ENCODE data around the gene ACTR8.
A peak's percentile ranks its signal among the peaks of the same experiment; 100 is the strongest.

The ACTR8 gene

GRCh38 chr3:53849916-53850315, 32.0 kb downstream of the ACTR8 start:
- no peak overlapping the region for H3K4me3 ChIP-seq (ENCODE audit: low read depth, low read length)
- no peak for TF ChIP-seq CTCF (IDR thresholded peaks at IDR 0.05; ENCODE audit: borderline replicate concordance, insufficient read depth, low read depth, low read length)

GRCh38 chr3:53846851-53847155, 35.1 kb downstream of the ACTR8 start:
- peak overlapping the region; percentile 66 for H3K4me3 ChIP-seq (ENCODE audit: low read depth, low read length)
- no peak for TF ChIP-seq CTCF (IDR thresholded peaks at IDR 0.05; ENCODE audit: borderline replicate concordance, insufficient read depth, low read depth, low read length)

GRCh38 chr3:53846134-53846850, 35.7 kb downstream of the ACTR8 start, which contains the start of the genes CHDH and IL17RB:
TSS of gene CHDH (minus strand) at chr3:53846419. CDS start at chr3:53824008, 22,411 bp downstream.
TSS of gene IL17RB (plus strand) at chr3:53846568. CDS start at chr3:53846589, 21 bp downstream.
- peak within 1 kb of the TSS; percentile 66 for H3K4me3 ChIP-seq (ENCODE audit: low read depth, low read length)
- TF ChIP-seq CTCF (IDR thresholded peaks at IDR 0.05; ENCODE audit: borderline replicate concordance, insufficient read depth, low read depth, low read length), result no peak

GRCh38 chr3:53845881-53846133, 36.1 kb downstream of the ACTR8 start:
- H3K4me3 ChIP-seq (ENCODE audit: low read depth, low read length), result peak overlapping the region; percentile 66
- TF ChIP-seq CTCF (IDR thresholded peaks at IDR 0.05; ENCODE audit: borderline replicate concordance, insufficient read depth, low read depth, low read length), result no peak

GRCh38 chr3:53845103-53845880, 36.7 kb downstream of the ACTR8 start:
- TF ChIP-seq CTCF (IDR thresholded peaks at IDR 0.05; ENCODE audit: borderline replicate concordance, insufficient read depth, low read depth, low read length), result peak; percentile 38; the same call in 1 of the 2 replicates
- peak overlapping the region; percentile 66 for H3K4me3 ChIP-seq (ENCODE audit: low read depth, low read length)

GRCh38 chr3:53844262-53845102, 37.5 kb downstream of the ACTR8 start:
- no peak for TF ChIP-seq CTCF (IDR thresholded peaks at IDR 0.05; ENCODE audit: borderline replicate concordance, insufficient read depth, low read depth, low read length)
- H3K4me3 ChIP-seq (ENCODE audit: low read depth, low read length), result peak overlapping the region; percentile 1
